GM12891 (cell line): ENCODE measurements around the gene GPSM1.

Experiments
- DNase-seq: peaks from one replicate; pipeline ENCODE4 v3.0.0; 2011; ENCODE audit warnings: low spot score; ENCODE audit not compliant: insufficient read length
- FAIRE-seq: peaks from 2 replicates; lab custom pipeline; 2011; peaks lifted over from hg19 to GRCh38; lab: Jason Lieb, UNC
- PAX5 ChIP-seq: IDR thresholded peaks from 2 replicates; pipeline ENCODE4 v1.6.1; 2011; ENCODE audit warnings: low read length, moderate library complexity, mild to moderate bottlenecking; ENCODE audit not compliant: insufficient read depth, severe bottlenecking
- POLR2A ChIP-seq: IDR thresholded peaks from 2 replicates; pipeline ENCODE4 v1.6.1; 2011; ENCODE audit warnings: low read depth, low read length, control low read depth
- POLR2AphosphoS5 ChIP-seq: IDR thresholded peaks from 2 replicates; pipeline ENCODE4 v1.6.1; 2011; ENCODE audit warnings: low read depth, low read length, control low read depth
- POU2F2 ChIP-seq: IDR thresholded peaks from 2 replicates; pipeline ENCODE4 v1.6.1; 2011; ENCODE audit warnings: low read depth, mild to moderate bottlenecking, control low read depth, low read length, moderate library complexity
- SPI1 ChIP-seq: IDR thresholded peaks from 2 replicates; pipeline ENCODE4 v1.6.1; 2011; ENCODE audit warnings: low read depth, low read length, control low read depth
- TAF1 ChIP-seq: IDR thresholded peaks from 2 replicates; pipeline ENCODE4 v1.6.1; 2011; ENCODE audit warnings: low read depth, low read length, control low read depth

Gene GPSM1

DNA sequence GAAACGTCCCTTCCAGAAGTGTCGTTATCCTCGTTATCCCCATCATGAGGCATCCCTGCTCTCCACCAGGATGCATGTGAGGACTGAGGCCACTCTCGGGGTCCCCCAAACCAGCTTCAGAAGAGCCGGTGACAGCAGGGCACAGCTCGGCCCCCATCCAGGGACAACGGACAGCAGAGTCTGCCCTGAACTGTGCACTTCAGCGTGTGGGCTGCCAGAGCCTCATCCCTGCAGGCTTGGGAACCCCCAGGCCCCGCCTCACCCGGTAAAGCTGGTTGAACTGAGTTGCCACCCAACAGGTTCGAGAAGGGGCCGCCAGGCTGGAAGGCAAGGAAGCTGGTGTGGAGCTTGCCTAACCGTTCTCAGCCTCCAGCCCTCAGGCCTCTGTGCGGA is 46.8 kb downstream of the GPSM1 start:
- FAIRE-seq: no peak
- no peak for TF ChIP-seq PAX5
- TF ChIP-seq POU2F2: no peak
- no peak for TF ChIP-seq TAF1
- no peak for TF ChIP-seq POLR2AphosphoS5

DNA sequence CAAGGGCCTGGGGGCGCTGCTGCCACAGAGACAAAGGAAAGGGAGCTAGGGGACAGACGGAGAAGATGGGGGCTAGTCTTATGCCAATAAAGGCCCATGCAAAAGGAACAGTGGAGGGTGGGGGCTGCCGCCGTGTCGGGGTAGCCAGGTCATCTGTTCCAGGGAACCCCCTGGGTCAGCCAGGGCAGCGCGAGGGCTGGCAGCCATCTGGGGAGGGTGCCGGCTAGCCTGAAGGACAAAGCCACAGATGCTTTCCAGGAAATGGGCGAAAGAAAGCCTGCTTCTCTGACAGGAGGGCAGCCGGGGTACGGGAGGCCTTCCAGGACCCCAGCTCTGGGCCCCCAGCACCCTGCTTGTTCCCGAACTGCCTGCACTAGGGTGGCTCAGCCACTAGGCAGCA is 47.8 kb downstream of the GPSM1 start:
- DNase-seq (no peak), FAIRE-seq (no peak)
- TF ChIP-seq POLR2AphosphoS5: no peak
- TF ChIP-seq TAF1: no peak
- no peak for TF ChIP-seq PAX5
- TF ChIP-seq POU2F2: no peak
- no peak for TF ChIP-seq POLR2A
- TF ChIP-seq SPI1: no peak

More for the DNA sequence above, 46.8 kb downstream of the GPSM1 start:
- DNase-seq: no peak

DNA sequence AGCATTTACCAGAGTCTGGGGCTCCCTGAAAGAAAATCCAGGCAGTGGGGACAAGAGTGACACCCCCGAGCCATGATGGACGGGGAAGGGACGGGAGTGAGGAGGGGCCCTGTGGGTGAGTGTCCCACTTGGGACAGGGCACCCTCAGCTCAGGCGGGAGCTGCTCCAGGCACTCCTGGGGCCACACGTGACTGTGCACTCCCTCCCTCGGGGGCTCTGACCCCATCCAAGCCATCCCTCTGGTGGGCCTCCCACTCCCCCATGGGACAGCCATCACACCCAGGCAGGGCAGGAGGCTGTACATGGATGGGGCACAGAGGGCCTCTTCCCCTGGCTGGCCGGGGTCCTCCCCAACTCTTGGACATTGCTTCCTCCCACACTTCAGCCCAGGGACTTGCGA is 49.1 kb downstream of the GPSM1 start:
- no peak for TF ChIP-seq PAX5
- no peak for TF ChIP-seq POLR2A
- no peak for TF ChIP-seq TAF1
- no peak for TF ChIP-seq POLR2AphosphoS5
- TF ChIP-seq SPI1: no peak
- TF ChIP-seq POU2F2: no peak
- DNase-seq (no peak), FAIRE-seq (no peak)

DNA sequence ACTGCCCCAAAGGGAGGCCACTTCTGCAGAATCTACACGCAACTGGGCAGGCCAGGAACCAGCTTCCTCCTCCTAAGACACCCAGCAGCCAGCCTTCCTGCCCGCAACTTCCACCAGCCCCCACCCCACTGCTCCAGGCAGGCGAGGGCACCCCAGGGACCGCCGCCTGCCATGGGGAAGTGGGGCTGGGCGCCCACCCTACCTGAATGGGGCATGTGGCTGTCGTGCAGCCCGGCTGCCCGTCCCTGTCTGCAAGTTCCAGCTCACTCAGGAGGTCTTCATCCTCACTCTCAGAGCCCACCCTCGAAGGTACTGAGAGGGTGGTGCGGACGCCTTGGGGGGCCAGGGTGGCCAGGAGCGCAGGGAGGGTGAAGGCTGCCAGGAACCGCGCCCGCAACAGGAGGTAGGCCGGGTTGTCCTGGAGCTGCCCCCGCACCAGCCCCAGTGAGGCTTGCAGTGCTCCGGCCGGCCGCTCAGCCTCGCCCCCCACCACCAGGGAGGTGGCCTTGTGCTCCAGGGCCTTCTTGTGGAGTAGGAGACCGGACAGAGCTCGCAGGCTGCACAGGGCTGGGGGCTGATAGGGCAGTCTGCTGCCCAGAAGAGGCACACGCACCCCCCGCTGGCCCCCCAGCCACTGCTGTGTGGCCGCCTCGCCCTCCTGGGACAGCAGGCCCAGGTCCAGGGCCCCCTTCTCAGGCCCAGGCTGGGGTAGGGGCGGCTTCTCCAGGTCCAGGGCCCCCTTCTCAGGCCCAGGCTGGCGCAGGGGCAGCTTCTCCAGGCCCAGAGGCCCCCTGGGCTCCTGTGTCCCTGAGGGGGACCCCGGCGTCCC is 50.2 kb downstream of the GPSM1 start:
- TF ChIP-seq POLR2A (no peak), PAX5 (no peak), POLR2AphosphoS5 (no peak)
- FAIRE-seq (no peak), DNase-seq (no peak)

DNA sequence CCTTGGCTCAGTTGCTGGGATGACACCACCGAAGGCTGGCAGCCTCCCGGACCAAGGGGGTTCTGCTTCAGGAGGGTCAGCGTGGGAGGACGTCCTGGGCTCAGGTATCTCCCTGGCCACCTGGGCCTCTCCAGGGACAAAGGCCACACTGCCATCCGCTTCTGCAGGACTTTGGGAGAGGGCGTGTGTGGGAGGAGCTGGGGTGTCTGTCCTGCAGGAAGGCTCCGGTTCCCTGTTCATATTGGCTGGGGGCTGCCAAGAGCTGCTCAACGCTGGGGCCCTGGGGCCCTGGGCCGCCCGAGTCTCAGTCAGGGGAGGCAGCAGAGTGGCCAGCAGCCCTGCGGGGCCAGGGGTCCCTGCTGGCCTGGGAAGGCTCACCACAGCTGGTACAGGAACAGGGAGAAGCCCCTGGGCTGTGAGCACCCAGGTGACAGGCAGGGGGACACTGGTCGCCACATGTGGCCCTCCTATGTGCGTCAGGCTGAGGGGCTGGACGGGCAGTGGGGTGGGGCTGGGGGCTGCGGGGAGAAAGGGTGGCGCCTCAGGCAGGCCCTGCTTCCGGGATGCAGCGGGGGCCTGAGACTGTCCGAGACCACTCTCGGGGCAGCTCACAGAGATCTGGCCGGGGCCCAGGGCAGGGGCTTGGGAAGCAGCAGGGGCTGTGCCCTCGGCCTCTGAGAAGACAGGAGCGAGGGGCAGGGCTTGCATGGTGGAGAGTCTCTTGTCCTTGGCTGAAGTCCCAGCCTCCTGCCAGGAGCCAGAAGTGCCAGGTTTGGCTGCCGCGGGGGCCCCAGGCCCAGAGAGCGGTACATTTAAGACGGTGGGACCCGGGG is 51.0 kb downstream of the GPSM1 start:
- TF ChIP-seq PAX5: no peak
- no peak; the same call in 1 of the 2 replicates for TF ChIP-seq POLR2AphosphoS5
- no peak for TF ChIP-seq SPI1
- TF ChIP-seq POLR2A: no peak; the same call in 1 of the 2 replicates
- TF ChIP-seq POU2F2: no peak
- TF ChIP-seq TAF1: no peak
- no peak for FAIRE-seq
- DNase-seq: no peak

DNA sequence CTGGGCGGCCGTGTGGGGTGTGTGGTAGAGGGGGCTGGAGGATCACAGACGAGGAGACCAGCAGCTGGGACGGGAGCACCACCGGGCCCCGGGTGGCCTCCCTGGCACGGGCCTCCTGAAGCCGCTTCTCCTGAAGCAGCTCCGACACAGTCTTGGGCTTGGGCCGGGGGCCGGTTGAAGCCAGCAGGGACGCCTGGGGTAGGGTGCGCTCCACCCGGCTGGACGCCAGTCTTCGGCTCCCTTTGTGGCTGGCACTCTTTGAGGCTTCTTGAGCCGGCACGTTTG is 51.6 kb downstream of the GPSM1 start:
- no peak for FAIRE-seq
- no peak for DNase-seq
- TF ChIP-seq POLR2A (no peak), POLR2AphosphoS5 (no peak)

DNA sequence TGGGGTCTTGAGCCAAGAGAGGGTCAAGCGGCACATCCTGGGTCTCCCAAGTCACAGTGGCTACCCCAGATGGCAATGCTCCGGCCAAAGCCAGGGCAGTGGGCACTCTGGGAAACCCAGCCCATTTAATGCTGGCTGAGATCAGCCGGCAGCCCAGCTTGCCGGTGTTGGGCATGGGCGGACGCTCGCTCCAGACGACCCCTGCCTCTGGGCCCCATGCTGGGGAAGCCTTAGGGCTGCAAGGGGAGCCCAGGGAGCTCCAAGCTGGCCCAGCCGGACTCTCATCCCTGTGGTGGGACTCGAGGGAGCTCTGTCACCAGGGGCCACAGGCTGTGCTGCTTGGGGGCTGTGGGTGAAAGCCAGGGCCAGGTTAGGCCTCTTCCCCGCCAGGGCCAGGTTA is 52.1 kb downstream of the GPSM1 start:
- TF ChIP-seq POLR2AphosphoS5 (no peak), PAX5 (no peak), POU2F2 (no peak), TAF1 (no peak), POLR2A (no peak), SPI1 (no peak)
- no peak for FAIRE-seq
- DNase-seq: no peak

DNA sequence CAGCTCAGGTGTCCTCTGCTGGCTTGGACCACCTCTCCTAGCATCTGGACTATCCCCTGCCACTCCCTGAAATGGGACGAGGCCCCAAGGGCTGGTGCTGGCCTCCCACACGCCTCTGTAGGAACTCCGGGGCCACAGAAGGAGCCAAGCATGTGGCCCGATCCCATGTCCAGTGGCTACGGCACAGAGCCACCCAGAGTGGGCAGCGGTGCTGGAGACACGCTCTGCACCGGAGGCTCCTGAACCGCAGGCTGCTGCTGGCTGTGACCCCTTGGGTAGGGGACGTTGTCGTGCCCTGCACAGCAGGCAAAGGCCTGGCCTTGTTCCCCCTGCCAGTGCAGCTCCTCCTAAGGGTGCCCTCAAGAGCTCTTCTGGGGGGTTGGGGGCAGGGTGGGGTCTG is 52.6 kb downstream of the GPSM1 start:
- DNase-seq: no peak
- TF ChIP-seq POU2F2: no peak
- no peak for TF ChIP-seq TAF1
- TF ChIP-seq PAX5: no peak
- TF ChIP-seq SPI1: no peak
- TF ChIP-seq POLR2AphosphoS5: no peak
- TF ChIP-seq POLR2A: no peak
- no peak for FAIRE-seq

DNA sequence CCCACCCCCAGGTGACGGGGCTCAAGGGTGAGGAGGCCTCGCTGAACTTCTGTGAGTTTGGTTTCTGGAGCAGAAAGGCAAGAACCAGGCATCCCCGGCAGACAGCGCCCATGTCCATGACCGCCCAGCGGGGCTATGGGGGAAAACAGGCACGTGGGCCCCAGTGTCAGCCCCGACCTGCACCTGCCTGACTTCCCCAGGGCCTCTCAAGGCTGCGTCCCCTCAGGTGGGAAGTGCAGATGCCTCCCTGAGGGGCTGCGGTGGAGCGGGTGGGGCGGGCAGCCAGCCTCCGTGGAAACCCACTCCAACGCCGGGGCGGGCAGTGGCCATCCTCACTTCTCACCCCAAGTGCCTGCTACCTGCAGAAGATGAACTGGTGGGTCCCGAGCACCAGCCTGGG is 53.0 kb downstream of the GPSM1 start:
- no peak for FAIRE-seq
- TF ChIP-seq POU2F2 (no peak), POLR2AphosphoS5 (no peak), PAX5 (no peak), SPI1 (no peak), TAF1 (no peak), POLR2A (no peak)
- DNase-seq: no peak
